Hepatocyte (in vitro differentiated cells): ENCODE results near the gene SORCS3.

Experiments used
- CTCF ChIP-seq: fragments of 200-600 bp; sonication (generic); IDR thresholded peaks from 2 replicates; pipeline ENCODE4 v1.5.1; 2016; ENCODE audit warnings: antibody characterized with exemption, mild to moderate bottlenecking; ENCODE audit not compliant: poor library complexity
- EZH2 ChIP-seq: fragments of 200-600 bp; sonication (generic); IDR thresholded peaks from 2 replicates; pipeline ENCODE4 v1.6.1; 2016; ENCODE audit warnings: antibody characterized with exemption, mild to moderate bottlenecking, borderline replicate concordance

GRCh38 chr10:105042906-105043552, 401.9 kb downstream of the SORCS3 start:
- no peak for TF ChIP-seq CTCF
- TF ChIP-seq EZH2 = no peak
